HG03095 (cell line): ENCODE data around the gene EFNA3.

Experiments
- ATAC-seq: cut with Tn5 transposase; IDR thresholded peaks from one replicate; pipeline ENCODE4 v1.9.1; 2021; ENCODE audit warnings: moderate library complexity; ENCODE audit not compliant: unreplicated experiment

The EFNA3 gene

GRCh38 chr1:155078469-155079209 lies at the start of gene EFNA3:
Gene EFNA3 (plus strand): TSS chr1:155078837. CDS start chr1:155078942, 105 bp downstream.
- ATAC-seq, result no peak

- no peak for ATAC-seq
These were observed 49.0 kb upstream of the EFNA3 start for GRCh38 chr1:155029513-155030242.

GRCh38 chr1:155030243-155030795 lies 48.3 kb upstream of the EFNA3 start:
- ATAC-seq, result no peak

GRCh38 chr1:155030899-155031298 lies 47.7 kb upstream of the EFNA3 start:
- ATAC-seq, result no peak

- ATAC-seq, result no peak
These were observed 45.8 kb upstream of the EFNA3 start for GRCh38 chr1:155032886-155033285.

DNA sequence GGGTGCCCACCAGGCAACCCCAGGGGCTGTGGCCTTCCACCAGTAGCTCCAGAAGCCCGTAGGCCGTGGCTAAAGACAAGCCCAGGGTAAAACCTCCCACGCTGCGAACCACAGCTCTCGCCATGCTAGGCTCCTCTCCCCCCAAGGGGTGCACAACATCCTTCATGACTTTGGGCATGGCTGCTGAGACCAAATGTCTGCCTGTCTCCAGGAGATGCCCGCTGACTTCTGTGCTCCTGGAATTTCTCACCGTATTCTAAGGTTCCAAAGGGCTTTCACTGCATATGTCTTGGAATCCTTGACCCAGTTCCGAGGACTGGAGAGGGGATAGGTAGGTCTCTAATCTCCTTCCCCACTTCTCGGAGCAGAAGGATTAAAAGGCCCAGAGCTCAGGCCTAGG lies 45.1 kb upstream of the EFNA3 start, which contains the start of the genes DCST1 and DCST2:
Gene DCST1 (plus strand): TSS at position 301 of the 400 bp plus-strand sequence. CDS start 213 bp downstream, outside the sequence.
Gene DCST2 (minus strand): TSS at position 258 of the 400 bp plus-strand sequence. CDS start 80 bp downstream, at position 178.
- ATAC-seq, result no peak

- no peak for ATAC-seq
These were observed 44.1 kb upstream of the EFNA3 start for GRCh38 chr1:155034318-155035208.

DNA sequence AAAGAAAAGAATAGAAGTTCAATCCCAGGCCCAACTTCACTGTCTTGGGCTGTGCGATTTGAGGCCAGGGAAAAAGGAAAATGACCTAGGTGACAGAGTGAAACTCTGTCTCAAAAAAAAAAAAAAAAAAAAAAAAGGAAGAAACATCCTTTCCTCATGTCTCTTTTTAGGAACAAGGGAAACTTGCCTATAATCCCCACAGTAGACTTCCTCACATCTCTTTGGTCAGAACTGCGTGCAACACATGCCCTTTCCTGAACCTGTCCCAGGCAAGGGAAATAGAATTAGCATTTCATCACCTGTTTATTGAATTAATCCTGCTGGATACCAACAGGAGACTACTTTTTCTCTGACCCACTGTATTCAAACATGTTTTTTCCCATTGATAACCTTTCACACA lies 42.7 kb upstream of the EFNA3 start:
- ATAC-seq, result no peak

GRCh38 chr1:155037043-155037442 lies 41.6 kb upstream of the EFNA3 start:
- no peak for ATAC-seq

GRCh38 chr1:155037851-155038441 lies 40.7 kb upstream of the EFNA3 start:
- ATAC-seq, result no peak

DNA sequence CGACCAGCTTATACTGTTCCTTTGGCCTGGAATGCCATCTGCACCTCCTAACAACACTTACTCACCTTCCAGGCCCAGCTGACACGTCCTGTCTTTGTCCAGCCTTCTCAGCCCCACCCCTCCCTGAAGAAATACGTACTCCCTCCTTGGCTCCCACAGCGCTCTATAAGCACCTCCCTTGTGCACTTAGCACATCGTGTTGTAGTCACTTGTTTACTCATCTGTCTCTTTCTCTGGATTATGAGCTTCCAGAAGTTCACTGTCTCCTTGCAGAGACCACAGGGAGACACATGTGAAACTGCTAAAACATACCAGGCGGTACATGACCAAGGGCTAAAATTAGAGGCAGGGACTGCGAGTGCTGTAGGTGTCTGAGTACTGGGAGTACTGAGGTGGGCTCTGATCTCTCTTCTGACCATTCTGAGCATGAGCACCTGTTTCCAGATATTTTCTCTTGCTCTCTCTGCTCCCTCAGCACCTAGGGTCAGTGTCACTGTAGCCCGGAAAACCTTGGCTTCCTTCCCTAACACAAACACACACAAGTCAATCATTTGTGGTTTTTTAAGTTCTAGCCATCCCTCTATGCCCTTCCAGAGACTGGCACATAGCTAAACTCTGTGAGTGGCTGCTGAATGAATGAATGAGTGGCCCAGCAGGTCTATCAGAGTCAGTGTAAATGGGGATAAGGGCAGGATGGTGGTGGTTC lies 39.9 kb upstream of the EFNA3 start:
- ATAC-seq, result no peak

GRCh38 chr1:155039308-155039669 lies 39.3 kb upstream of the EFNA3 start:
- ATAC-seq, result no peak

DNA sequence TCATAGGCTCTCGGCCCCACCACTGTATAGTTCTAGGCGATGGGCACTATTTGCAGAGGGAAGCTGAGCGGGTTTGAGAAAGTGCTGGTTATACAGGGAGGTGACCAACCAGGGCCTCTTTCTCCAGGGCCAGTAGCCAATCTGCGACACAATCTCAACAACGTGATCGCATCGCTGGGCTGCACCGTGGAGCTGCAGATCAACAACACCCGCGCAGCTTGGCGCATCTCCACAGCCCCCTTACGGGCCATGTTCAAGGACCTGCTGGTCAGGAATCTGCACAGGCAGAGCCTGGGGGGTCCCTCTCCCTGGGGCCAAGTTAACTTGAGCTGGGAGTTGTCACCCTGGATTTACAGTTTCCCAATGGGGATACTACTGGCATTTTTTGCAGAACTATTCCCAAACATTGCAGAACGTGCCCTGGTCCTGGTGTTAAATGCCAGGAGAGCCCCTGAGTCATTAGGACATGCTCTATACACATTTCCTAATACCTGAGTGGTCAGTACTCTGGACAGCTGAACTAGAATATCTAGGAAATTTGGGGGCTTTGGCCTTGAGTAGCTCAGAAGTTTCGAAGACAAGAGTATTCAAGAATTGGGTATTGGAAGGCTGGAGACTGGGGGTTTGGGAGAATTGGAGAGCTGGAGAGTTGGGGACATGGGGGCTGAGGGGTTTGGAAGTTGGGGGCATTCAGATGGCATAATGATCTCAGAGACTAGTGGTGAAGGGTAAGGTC lies 38.1 kb upstream of the EFNA3 start:
- no peak for ATAC-seq

- ATAC-seq, result no peak
These were observed 35.8 kb upstream of the EFNA3 start for GRCh38 chr1:155042789-155043188.

DNA sequence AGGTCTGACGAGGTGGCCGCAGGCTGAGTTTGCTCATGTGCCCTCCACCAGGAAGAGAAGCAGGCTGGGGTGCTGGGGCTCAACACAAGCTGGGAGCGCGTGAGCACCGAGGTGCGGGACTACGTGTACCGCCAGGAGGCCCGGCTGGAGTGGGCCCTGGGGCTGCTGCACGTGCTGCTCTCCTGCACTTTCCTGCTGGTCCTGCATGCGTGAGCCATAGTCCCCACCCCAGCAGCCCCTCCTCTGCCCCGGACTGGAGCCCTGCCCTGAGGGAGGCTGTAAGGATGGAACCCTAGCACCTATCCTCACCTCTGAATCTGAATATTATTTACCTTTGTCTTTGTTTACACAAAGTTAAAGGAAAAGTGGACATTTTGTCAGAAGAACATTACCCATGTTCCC lies 35.3 kb upstream of the EFNA3 start:
- ATAC-seq, result no peak

- ATAC-seq, result no peak
These were observed 34.8 kb upstream of the EFNA3 start for GRCh38 chr1:155043793-155044192.

GRCh38 chr1:155044365-155044764 lies 34.3 kb upstream of the EFNA3 start:
- no peak for ATAC-seq

- ATAC-seq, result no peak
These were observed 33.6 kb upstream of the EFNA3 start for GRCh38 chr1:155044812-155045657.
